Eye (tissue), 1 donor: ENCODE measurements around the gene MC1R.
A peak's percentile ranks its signal among the peaks of the same experiment; 100 is the strongest.

ENCODE experiments used
- DNase-seq: peaks from one replicate; pipeline ENCODE4 v3.0.0-alpha.2; 2015

MC1R gene

GRCh38 chr16:89936508-89936907 lies 17.8 kb downstream of the MC1R start:
- no peak for DNase-seq

- DNase-seq, result no peak
Observed at GRCh38 chr16:89936981-89937380, 18.3 kb downstream of the MC1R start.

DNA sequence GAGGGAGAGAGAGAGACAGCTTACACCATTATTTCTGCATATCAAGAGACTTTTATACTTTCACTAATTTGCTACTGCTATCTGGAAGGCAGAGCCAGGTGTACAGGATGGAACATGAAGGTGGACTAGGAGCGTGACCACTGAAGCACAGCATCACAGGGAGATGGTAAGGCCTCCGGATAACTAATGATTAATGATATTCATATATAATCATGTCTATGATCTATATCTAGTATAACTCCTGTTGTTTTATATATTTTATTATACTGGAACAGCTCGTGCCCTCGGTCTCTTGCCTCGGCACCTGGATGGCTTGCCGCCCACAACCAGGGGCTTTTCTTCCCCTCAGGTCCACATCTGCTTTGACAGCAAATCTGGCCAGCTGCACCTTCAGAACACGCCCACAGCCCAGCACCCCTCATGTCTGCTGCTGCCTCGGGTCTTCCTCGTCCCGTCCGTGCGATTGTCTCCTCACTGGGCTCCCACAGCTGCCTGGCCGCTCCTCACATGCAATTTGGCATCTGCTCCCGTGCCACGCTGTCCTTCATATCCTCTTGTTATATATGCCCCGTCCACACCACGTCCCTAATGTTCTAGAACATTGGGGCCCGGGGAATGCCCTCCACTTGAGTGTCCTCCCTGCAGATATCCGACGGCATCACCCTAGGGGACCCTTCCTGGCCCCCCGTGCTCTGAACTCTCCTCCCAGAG lies 19.7 kb downstream of the MC1R start:
- no peak for DNase-seq

DNA sequence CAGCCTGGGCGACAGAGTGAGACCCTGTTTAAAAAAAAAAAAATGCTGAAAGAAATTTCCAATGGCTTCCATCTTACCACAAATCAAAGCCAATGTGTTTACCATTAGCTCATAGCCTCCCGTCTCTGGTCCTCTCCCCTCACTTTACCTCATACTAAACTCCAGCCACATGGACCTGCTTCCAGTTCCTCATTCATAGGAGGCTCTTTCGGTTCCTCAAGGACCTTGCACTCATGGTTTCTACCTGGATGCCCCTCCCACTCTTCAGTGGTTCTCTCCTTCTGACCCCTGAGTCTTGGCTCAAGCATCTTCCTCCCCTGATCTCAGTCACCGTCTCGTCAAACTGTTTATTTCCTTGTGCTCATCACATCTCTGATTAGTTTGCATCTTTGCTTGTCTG lies 26.1 kb downstream of the MC1R start:
- no peak for DNase-seq

GRCh38 chr16:89945654-89946053 lies 27.0 kb downstream of the MC1R start:
- DNase-seq, result no peak

DNA sequence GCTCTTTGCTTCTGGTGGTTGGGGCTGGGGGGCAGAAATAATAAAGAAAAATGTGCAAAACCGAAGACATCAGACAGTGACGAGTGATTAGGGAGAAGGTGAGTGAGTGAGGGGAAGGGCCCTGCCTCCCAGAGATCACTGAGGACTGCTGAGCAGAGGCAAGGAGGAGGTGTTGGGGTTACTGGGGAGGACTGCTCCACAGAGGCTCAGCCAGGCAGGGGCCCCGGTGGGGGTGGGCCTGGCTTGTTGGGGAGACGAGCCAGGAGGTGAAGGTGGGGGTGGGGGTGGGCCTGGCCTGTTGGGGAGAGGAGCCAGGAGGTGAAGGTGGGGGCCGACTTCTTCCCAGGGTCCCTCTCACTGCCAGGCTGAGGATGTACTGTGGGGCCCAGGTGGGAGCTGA lies 27.9 kb downstream of the MC1R start:
- no peak for DNase-seq

DNA sequence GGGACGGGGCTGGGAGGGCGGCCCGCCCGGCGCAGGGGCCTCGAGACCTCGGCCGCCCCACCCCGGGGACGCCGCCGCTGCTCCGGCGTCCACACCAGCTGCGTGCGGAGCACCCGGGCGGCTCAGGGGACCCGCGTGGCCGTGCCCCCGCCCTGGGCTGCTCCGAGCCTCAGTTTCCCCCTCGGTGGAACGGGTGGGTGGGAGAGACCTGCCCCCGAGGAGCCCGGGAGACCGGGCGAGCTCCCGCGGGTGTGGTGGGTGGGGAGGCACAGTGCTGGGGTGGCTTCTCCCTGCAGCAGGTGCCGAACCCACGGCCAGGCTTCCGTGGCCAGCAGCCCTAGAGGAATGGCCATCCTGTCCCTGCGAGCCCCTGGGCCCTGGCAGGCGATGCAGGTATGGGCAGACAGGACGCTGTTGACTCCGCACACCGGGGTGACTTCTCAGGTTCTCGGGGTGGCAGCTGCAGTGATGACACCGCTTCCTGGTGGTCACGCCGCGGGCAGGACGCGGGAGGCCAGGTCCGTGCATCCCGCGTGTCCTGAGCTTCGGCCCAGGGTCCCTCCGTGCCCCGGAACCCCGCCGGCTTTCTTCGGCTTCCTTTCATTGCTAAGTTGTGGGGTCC lies 30.6 kb downstream of the MC1R start:
- DNase-seq, result no peak

DNA sequence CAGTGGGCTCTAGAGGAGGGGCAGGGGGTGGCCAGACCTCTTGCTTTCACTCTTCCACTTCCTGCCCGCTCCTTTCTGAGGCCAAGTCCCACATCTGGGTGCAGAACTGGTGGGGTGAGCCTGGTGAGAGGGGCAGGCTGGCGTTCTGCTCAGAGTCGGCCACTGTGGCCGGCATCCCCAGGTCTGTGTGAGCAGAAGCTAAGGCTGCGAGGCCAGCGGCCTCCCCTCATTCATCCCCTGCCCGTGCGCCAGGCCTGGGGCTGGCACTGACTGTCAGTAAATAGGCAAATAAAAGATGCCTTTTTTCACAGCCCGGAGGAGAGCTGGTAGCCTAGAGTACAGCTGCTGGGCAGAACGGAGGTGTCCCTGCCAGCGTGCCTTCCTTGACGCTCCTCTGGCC lies 31.1 kb downstream of the MC1R start:
- DNase-seq, result no peak

DNA sequence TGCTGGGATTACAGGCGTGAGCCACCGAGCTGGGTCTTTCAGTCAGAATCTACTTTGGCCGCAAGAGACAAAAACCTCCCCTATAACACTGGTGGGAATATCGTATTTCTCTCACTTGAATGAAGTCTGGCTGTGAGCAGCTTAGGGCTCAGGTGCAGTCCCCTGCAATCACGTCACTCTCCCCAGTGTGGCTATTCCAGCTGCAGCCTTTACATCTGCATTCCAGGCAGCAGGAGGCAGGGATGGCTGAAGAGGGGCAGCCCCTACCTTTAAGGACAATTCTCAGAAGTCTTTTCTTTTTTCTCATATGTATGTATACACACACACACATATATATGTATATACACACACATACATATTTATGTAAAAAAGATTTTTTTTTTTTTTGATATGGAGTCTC lies 32.8 kb downstream of the MC1R start:
- no peak for DNase-seq

GRCh38 chr16:89952049-89952448 lies 33.4 kb downstream of the MC1R start:
- DNase-seq, result no peak

GRCh38 chr16:89952551-89952950 lies 33.9 kb downstream of the MC1R start:
- DNase-seq, result no peak

DNA sequence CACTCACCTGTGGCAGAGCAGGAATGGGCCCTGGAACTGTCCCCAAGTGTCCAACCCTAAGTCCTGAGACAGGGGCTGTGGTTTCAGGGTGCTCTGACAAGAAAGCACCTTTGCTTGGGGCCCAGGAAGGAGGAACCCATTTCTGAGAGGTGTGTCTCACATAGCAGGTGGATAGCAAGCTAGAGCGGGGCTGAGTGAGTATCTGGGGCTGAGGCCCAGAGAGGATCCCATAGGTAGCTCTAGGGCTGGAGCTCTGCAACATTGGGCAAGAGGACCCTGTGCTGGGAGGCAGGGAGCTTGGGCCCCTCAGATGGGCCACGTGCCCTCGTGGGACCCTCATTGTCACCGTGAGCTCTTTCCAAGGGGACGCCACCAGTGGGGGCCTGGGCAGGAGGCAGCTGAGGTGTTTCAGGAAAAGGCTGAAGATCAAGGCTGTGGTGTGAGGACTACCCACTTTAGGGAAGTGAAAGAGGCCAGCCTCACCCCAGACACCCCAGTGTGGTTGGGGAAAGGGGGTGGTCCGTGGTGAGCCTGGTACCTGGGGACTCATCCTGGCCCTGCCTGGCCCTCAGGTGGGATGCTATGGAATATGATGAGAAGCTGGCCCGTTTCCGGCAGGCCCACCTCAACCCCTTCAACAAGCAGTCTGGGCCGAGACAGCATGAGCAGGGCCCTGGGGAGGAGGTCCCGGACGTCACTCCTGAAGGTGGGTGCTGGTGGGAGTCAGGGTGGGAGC lies 35.2 kb downstream of the MC1R start:
- DNase-seq, result no peak

DNA sequence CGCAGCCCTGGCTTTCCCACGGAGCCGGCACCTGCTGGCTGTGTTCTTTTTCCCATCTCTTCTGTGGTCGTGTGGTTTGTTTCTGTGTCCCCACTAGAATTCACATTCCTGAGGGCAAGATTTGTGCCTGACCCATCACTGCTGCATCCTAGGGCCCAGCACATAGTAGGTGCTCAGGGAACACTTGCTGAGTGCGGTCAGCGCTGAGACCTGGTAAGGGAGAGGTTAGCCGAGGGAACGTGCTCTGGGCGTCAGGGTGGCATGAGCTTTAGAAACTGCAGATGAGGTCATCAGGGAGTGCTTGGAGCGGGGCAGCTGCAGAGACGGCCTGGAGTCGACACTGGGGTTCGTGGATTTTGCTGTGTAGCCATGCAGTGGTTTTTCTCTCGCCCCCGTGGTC lies 35.8 kb downstream of the MC1R start:
- DNase-seq, result no peak

GRCh38 chr16:89955001-89955685 lies 36.5 kb downstream of the MC1R start:
- DNase-seq, result no peak

GRCh38 chr16:89956505-89957215 lies 38.0 kb downstream of the MC1R start:
- DNase-seq, result no peak

DNA sequence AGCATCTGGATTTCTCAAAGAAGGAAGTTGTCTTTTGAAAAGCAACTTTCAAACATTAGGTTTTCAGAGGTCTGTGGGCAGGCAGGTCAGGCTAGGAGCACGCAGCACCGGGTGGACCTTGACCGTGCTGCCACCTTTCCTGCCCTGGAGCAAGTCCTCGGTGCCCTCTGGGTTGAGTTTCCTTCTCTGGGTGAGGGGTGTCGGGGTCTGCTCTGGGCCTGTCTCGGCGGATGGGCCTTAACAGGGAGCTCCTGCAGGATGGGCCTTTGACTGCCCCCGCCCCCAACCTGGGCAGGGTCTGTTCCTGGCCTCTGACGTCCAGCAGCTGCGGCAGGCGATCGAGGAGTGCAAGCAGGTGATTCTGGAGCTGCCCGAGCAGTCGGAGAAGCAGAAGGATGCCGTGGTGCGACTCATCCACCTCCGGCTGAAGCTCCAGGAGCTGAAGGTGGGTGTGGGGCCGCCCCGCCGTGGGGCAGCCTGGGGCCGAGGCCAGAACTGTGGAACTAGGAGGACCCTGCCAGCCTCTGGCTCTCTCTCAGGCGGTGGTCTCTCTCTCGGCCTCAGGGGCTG lies 38.6 kb downstream of the MC1R start:
- no peak for DNase-seq

DNA sequence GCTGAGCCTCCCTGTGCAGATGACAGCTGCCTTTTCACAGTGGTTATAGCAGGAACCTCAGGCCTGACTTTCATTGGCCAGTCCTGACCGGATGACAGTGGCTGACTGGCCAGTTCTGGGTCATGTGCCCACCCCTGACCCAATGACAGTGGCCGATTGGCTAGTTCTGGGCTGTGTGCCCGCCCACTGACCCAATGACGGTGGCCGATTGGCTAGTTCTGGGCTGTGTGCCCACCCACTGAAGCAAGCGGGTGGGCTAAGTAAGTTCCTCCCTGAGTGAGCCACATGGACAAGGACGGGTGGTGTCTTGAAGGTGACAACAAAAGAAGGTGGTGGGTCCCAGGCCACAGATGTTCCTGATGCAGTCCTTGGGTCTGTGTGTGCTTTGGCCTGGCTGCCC lies 39.4 kb downstream of the MC1R start:
- peak; percentile 74 for DNase-seq

GRCh38 chr16:89958596-89958995 lies 39.9 kb downstream of the MC1R start:
- DNase-seq, result no peak

- no peak for DNase-seq
Observed at GRCh38 chr16:89960966-89961365, 42.3 kb downstream of the MC1R start.

DNA sequence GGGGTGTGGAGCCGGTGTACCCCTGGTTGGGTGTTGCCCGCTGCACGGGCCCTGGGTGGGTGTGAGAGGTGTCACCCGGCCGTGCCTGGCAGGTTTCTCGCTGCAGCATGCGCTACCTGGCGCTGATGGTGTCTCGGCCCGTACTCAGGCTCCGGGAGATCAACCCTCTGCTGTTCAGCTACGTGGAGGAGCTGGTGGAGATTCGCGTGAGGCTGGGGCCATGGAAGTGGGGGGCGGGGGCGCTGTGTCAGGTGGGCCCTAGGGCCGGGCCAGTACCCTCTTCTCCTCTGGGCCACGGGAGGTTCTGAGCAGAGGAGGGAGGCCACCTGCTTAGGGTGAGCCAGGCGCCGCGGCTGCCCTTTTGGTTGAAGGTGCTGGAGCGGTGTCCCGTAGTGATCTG lies 43.3 kb downstream of the MC1R start:
- no peak for DNase-seq

- no peak for DNase-seq
Observed at GRCh38 chr16:89962754-89963498, 44.3 kb downstream of the MC1R start.

GRCh38 chr16:89964201-89964600 lies 45.5 kb downstream of the MC1R start:
- no peak for DNase-seq
